Bronchial epithelial cell (primary cell): ENCODE results near the gene UNC93A. TPM values are rescaled to one million over a fixed set of nuclear protein-coding genes. Genes with fewer than 3 reads are reported as not detected.

ENCODE experiments used
- DNase-seq: peaks from one replicate; pipeline ENCODE4 v3.0.0-alpha.2; 2010; ENCODE audit warnings: low read depth
- FAIRE-seq: peaks from 2 replicates; lab custom pipeline; 2011; peaks lifted over from hg19 to GRCh38; lab: Jason Lieb, UNC
- H3K27me3 ChIP-seq: 2 replicates; pipeline ENCODE4 v1.5.1; 2011; ENCODE audit warnings: low read length; ENCODE audit not compliant: control insufficient read depth, insufficient read depth
- H3K36me3 ChIP-seq: 2 replicates; pipeline ENCODE4 v1.5.1; 2011; ENCODE audit warnings: low read length; ENCODE audit not compliant: control insufficient read depth, insufficient read depth
- H3K4me3 ChIP-seq: 2 replicates; pipeline ENCODE4 v1.5.1; 2011; ENCODE audit warnings: mild to moderate bottlenecking, low read depth, low read length, control low read depth
- total RNA-seq: library from RNA; depleted of rRNA; stranded (reverse); fragments of >200 nt; gene quantifications from 2 replicates; pipeline ENCODE4 v1.2.1, GENCODE V29; 2014
- TF ChIP-seq, protein P1 (sequence below): IDR thresholded peaks from 2 replicates; pipeline ENCODE4 v1.5.1; 2011; ENCODE audit warnings: mild to moderate bottlenecking, moderate library complexity, low read length, control low read depth, inconsistent platforms; ENCODE audit not compliant: insufficient read depth, severe bottlenecking

UNC93A gene
- total RNA-seq, 1 donor from 2014 or later = not detected

GRCh38 chr6:167294651-167295494 is 3.8 kb downstream of the UNC93A start:
- Histone ChIP-seq H3K36me3 (no peaks in the 10 kb centered on the region), H3K27me3 (no peaks in the 10 kb centered on the region), H3K4me3 (no peak overlapping the region)
- DNase-seq (no peak), FAIRE-seq (no peak)
- TF ChIP-seq, protein P1, sequence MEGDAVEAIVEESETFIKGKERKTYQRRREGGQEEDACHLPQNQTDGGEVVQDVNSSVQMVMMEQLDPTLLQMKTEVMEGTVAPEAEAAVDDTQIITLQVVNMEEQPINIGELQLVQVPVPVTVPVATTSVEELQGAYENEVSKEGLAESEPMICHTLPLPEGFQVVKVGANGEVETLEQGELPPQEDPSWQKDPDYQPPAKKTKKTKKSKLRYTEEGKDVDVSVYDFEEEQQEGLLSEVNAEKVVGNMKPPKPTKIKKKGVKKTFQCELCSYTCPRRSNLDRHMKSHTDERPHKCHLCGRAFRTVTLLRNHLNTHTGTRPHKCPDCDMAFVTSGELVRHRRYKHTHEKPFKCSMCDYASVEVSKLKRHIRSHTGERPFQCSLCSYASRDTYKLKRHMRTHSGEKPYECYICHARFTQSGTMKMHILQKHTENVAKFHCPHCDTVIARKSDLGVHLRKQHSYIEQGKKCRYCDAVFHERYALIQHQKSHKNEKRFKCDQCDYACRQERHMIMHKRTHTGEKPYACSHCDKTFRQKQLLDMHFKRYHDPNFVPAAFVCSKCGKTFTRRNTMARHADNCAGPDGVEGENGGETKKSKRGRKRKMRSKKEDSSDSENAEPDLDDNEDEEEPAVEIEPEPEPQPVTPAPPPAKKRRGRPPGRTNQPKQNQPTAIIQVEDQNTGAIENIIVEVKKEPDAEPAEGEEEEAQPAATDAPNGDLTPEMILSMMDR = no peak

- Histone ChIP-seq H3K36me3 (no peaks in the 10 kb centered on the region), H3K27me3 (no peaks in the 10 kb centered on the region), H3K4me3 (no peak overlapping the region)
- TF ChIP-seq, protein P1 = no peak
- FAIRE-seq (no peak), DNase-seq (no peak)
These were observed 4.6 kb downstream of the UNC93A start for GRCh38 chr6:167295495-167296292.

GRCh38 chr6:167296293-167296690 is 5.2 kb downstream of the UNC93A start:
- FAIRE-seq = no peak
- Histone ChIP-seq H3K36me3 (no peaks in the 10 kb centered on the region), H3K27me3 (no peaks in the 10 kb centered on the region), H3K4me3 (no peak overlapping the region)
- TF ChIP-seq, protein P1 = no peak
- DNase-seq = no peak

- no peak overlapping the region for H3K4me3 ChIP-seq
- no peaks in the 10 kb centered on the region for H3K36me3 ChIP-seq
- TF ChIP-seq, protein P1 = no peak
- no peaks in the 10 kb centered on the region for H3K27me3 ChIP-seq
- FAIRE-seq (no peak), DNase-seq (no peak)
These were observed 5.8 kb downstream of the UNC93A start for GRCh38 chr6:167296902-167297301.

GRCh38 chr6:167298127-167298526 is 7.0 kb downstream of the UNC93A start:
- FAIRE-seq (no peak), DNase-seq (no peak)
- Histone ChIP-seq H3K4me3 (no peak overlapping the region), H3K36me3 (no peaks in the 10 kb centered on the region), H3K27me3 (no peaks in the 10 kb centered on the region)
- TF ChIP-seq, protein P1 = no peak
